MCF 10A (cell line): ENCODE measurements around the gene ELF1. TPM values are rescaled to one million over a fixed set of nuclear protein-coding genes. Genes with fewer than 3 reads are reported as not detected.
"Not testable (repeated sequence)": the region's sequence is repeated elsewhere in the genome, so short reads cannot be mapped to it uniquely, and the experiment has no call there.

ENCODE experiments used
- BruUV-seq: library from RNA; stranded (reverse); fragments of 400-500 nt; replicated peaks from 2 replicates; lab custom pipeline; 2021; lab: Mats Ljungman, UMichigan
- CTCF ChIA-PET: fragments of 300-600 bp; sonication (Branson Sonifier 250); formaldehyde crosslinking; extraction: SDS; loops from one replicate; lab custom pipeline; 2021; ENCODE audit warnings: antibody characterized with exemption, inconsistent platforms; lab: Yijun Ruan, JAX
- POLR2A ChIA-PET: fragments of 300-600, 350-650 bp; sonication (Branson Sonifier 250); formaldehyde crosslinking; extraction: SDS; loops from one replicate; lab custom pipeline; 2020; ENCODE audit warnings: antibody characterized with exemption, inconsistent platforms; lab: Yijun Ruan, JAX
- DNase-seq: peaks from one replicate; pipeline ENCODE4 v3.0.0-alpha.2; 2018; ENCODE audit not compliant: unreplicated experiment
- H3K27ac Mint-ChIP-seq: one replicate; pipeline ENCODE4 v1.8.0; 2022; ENCODE audit warnings: mild to moderate bottlenecking, low read depth, mixed read lengths; ENCODE audit not compliant: unreplicated experiment
- H3K27me3 Mint-ChIP-seq: one replicate; pipeline ENCODE4 v1.8.0; 2022; ENCODE audit warnings: mixed read lengths; ENCODE audit not compliant: insufficient read depth, unreplicated experiment
- H3K36me3 Mint-ChIP-seq: one replicate; pipeline ENCODE4 v1.8.0; 2022; ENCODE audit warnings: mild to moderate bottlenecking, moderate library complexity, mixed read lengths; ENCODE audit not compliant: insufficient read depth, unreplicated experiment
- H3K4me1 Mint-ChIP-seq: one replicate; pipeline ENCODE4 v1.8.0; 2022; ENCODE audit warnings: mixed read lengths; ENCODE audit not compliant: insufficient read depth, unreplicated experiment
- H3K4me3 Mint-ChIP-seq: one replicate; pipeline ENCODE4 v1.8.0; 2022; ENCODE audit warnings: mild to moderate bottlenecking, moderate library complexity, mixed read lengths; ENCODE audit not compliant: unreplicated experiment
- H3K9me3 Mint-ChIP-seq: one replicate; pipeline ENCODE4 v1.8.0; 2022; ENCODE audit warnings: mixed read lengths; ENCODE audit not compliant: unreplicated experiment
- CTCF ChIP-seq: fragments of 200-600 bp; IDR thresholded peaks from one replicate; pipeline ENCODE4 v1.8.0; 2022; ENCODE audit warnings: antibody characterized with exemption, mild to moderate bottlenecking; ENCODE audit not compliant: unreplicated experiment
- intact Hi-C: fragments of 100-400 bp; cut with micrococcal nuclease; formaldehyde crosslinking; loops from 2 replicates; pipeline ENCODE4 v1.14.1; 2022
- total RNA-seq: library from RNA; stranded (reverse); gene quantifications from 2 replicates; pipeline ENCODE4 v1.2.3, GENCODE V29; 2022

ELF1 gene
- total RNA-seq, 1 experiment from 2014 or later: 73.7 TPM

DNA sequence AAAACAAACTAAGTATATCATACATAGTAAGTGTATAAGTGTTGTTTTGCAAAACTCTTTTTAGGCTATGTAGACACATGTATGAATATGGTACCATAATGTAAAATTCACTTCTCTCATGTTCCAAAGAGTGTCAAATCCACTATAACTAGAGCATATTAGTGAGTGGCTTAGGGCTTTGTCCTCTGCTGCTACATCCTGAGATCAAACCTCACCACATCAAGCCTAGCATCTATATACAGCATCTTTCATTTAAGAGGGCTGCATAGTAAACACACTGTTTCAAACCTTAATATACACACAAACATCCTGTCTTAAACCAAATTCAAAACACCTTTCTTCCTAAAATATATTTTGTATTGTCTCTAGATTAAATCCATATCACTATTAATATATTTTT lies 38.7 kb downstream of the ELF1 start:
- intact Hi-C loops: no loop called here

DNA sequence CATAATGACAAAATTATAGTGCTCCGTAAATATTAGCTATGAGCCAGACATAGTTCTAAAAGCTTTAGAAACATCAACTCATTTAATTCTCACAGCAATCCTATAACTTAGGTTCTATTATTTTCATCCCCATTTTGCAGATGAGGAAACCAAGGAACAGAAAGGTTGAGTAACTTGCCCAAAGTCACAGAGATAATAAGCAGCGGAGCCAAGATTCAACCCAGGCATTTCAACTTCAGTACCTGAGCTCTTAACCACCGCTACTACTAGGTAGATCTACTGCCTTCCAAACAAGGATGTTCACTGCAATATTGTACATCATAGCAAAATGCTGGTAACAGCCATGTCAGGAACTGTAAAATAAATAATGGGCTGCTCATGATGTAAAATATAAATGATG lies 39.9 kb downstream of the ELF1 start:
- H3K4me3 Mint-ChIP-seq: no peak overlapping the region
- no TSS peak for BruUV-seq
- no peaks in the 10 kb centered on the region for H3K9me3 Mint-ChIP-seq
- TF ChIP-seq CTCF: no peak
- intact Hi-C loops: no loop called here
- POLR2A ChIA-PET: no interaction called here
- no peak overlapping the region for H3K27ac Mint-ChIP-seq
- CTCF ChIA-PET: interaction anchor here (0.6 kb wide), 1 partner anchor 178 kb away, joined by 3 read pairs; no protein-coding TSS in a partner anchor
- no peak for DNase-seq
- no peaks in the 10 kb centered on the region for H3K27me3 Mint-ChIP-seq
- H3K36me3 Mint-ChIP-seq: peaks cover 54% of the 10 kb centered on the region
- peaks cover 41% of the 10 kb centered on the region for H3K4me1 Mint-ChIP-seq

More for the DNA sequence above, 38.7 kb downstream of the ELF1 start:
- H3K27ac Mint-ChIP-seq: no peak overlapping the region
- no peak for TF ChIP-seq CTCF
- CTCF ChIA-PET: no interaction called here
- POLR2A ChIA-PET: interaction anchor here (0.8 to 0.9 kb wide), 3 partner anchors 14 to 81 kb away, joined by 3 to 4 read pairs (median 3); partner anchors contain the start of gene WBP4
- H3K4me1 Mint-ChIP-seq: peaks cover 39% of the 10 kb centered on the region
- BruUV-seq: no TSS peak
- peaks cover 43% of the 10 kb centered on the region for H3K36me3 Mint-ChIP-seq
- no peaks in the 10 kb centered on the region for H3K9me3 Mint-ChIP-seq
- no peak for DNase-seq
- H3K27me3 Mint-ChIP-seq: no peaks in the 10 kb centered on the region
- no peak overlapping the region for H3K4me3 Mint-ChIP-seq

DNA sequence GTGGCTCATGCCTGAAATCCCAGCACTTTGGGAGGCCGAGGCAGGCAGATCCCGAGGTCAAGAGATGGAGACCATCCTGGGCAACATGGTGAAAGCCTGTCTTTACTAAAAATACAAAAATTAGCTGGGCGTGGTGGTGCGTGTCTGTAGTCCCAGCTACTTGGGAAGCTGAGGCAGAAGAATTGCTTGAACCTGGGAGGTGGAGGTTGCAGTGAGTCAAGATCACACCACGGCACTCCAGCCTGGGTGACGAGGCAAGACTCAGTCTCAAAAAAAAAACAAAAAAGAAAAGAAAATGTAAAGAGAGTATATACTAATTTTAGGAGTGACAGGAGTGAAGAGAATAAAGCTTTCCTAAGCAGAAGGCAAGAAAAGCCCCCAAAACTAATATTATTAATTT lies 41.0 kb downstream of the ELF1 start:
- CTCF ChIA-PET, BruUV-seq, H3K9me3 Mint-ChIP-seq, DNase-seq, POLR2A ChIA-PET, H3K4me3 Mint-ChIP-seq, intact Hi-C loops, H3K27me3 Mint-ChIP-seq: not testable (repeated sequence)
- peaks cover 40% of the 10 kb centered on the region for H3K4me1 Mint-ChIP-seq
- H3K27ac Mint-ChIP-seq: peak overlapping the region; percentile 69
- H3K36me3 Mint-ChIP-seq: peaks cover 59% of the 10 kb centered on the region

DNA sequence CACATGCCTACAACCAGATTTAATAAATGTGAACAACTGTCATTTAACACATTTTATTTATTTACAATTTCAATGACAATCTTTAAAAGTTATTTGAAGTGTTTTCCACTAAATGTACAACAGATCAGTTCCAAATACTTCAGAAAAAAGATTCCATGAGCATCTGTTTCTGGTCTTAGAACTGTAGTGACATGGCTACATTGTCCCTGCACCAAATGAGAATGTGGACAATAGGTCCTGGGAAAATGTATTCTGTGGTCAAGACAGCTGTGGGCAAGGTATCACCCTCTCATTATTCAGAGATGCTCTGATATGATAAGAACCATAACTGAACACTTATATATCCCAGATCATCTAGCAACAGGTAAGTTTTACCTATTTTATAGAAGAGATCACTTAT lies 43.7 kb downstream of the ELF1 start:
- ChIA-PET POLR2A (no interaction called here), CTCF (interaction anchor here (1.1 kb wide), 1 partner anchor 201 kb away, joined by 3 read pairs; no protein-coding TSS in a partner anchor)
- Mint-ChIP-seq H3K4me3 (no peak overlapping the region), H3K9me3 (no peaks in the 10 kb centered on the region), H3K27me3 (no peaks in the 10 kb centered on the region), H3K27ac (no peak overlapping the region), H3K4me1 (peaks cover 31% of the 10 kb centered on the region), H3K36me3 (peaks cover 49% of the 10 kb centered on the region)
- no peak for TF ChIP-seq CTCF
- intact Hi-C loops: no loop called here
- DNase-seq: no peak
- no TSS peak for BruUV-seq
